Liver (tissue), 9 donors: Measurements from ENCODE around the gene NR4A2. TPM values are rescaled to one million over a fixed set of nuclear protein-coding genes. Genes with fewer than 3 reads are reported as not detected.

Source experiments
- DNase-seq: peaks from one replicate; pipeline ENCODE4 v3.0.0-alpha.2; 2017; ENCODE audit warnings: low spot score
- H3K27ac ChIP-seq, 2 donors: one replicate each; pipeline ENCODE4 v1.7.0; 2013; ENCODE audit warnings: inconsistent platforms in 2 of 2, low read length in 2 of 2, control low read depth in 1 of 2, low read depth in 1 of 2, mild to moderate bottlenecking in 1 of 2
- H3K27me3 ChIP-seq, 4 donors: one replicate each; pipeline versions ENCODE4 v1.6.1 to v1.7.0; 2013; ENCODE audit warnings: low read length in 3 of 4, inconsistent platforms in 1 of 4, mild to moderate bottlenecking in 1 of 4, moderate library complexity in 1 of 4; ENCODE audit not compliant: control insufficient read depth in 4 of 4, insufficient read depth in 4 of 4
- H3K36me3 ChIP-seq, 4 donors: one replicate each; pipeline versions ENCODE4 v1.6.1 to v1.7.0; 2013; ENCODE audit warnings: low read length in 3 of 4, mild to moderate bottlenecking in 3 of 4, low read depth in 1 of 4, moderate library complexity in 1 of 4; ENCODE audit not compliant: control insufficient read depth in 4 of 4, insufficient read depth in 3 of 4
- H3K4me1 ChIP-seq, 4 donors: one replicate each; pipeline versions ENCODE4 v1.6.1 to v1.7.0; 2013; ENCODE audit warnings: low read length in 3 of 4, mild to moderate bottlenecking in 3 of 4, moderate library complexity in 1 of 4; ENCODE audit not compliant: control insufficient read depth in 4 of 4, insufficient read depth in 4 of 4
- H3K4me3 ChIP-seq, 3 donors: one replicate each; pipeline versions ENCODE4 v1.6.1 to v1.7.0; 2013; ENCODE audit warnings: low read length in 3 of 3, control low read depth in 1 of 3, low read depth in 1 of 3, mild to moderate bottlenecking in 1 of 3
- H3K9ac ChIP-seq, 2 donors: one replicate each; pipeline ENCODE4 v1.7.0; 2013; ENCODE audit warnings: low read length in 2 of 2, mild to moderate bottlenecking in 2 of 2, moderate library complexity in 2 of 2, control low read depth in 1 of 2, low read depth in 1 of 2
- H3K9me3 ChIP-seq, 4 donors: one replicate each; pipeline versions ENCODE4 v1.6.1 to v1.7.0; 2013; ENCODE audit warnings: low read length in 3 of 4; ENCODE audit not compliant: control insufficient read depth in 4 of 4
- ATF3 ChIP-seq: IDR thresholded peaks from 2 replicates; pipeline ENCODE4 v1.6.1; 2016; ENCODE audit warnings: antibody characterized with exemption
- CTCF ChIP-seq: fragments of 150-350 bp; IDR thresholded peaks from 2 replicates; pipeline ENCODE4 v1.5.1; 2017; ENCODE audit warnings: improper control_type of control experiment, low read depth, low read length; ENCODE audit not compliant: missing input control
- FOXA1 ChIP-seq: IDR thresholded peaks from 2 replicates; pipeline ENCODE4 v1.6.1; 2016; ENCODE audit warnings: antibody characterized with exemption
- GABPA ChIP-seq, 2 donors: IDR thresholded peaks in 1 of 2; conservative IDR thresholded peaks in 1 of 2; 2 replicates each; pipeline ENCODE4 v1.6.1; 2016; ENCODE audit warnings: antibody characterized with exemption in 2 of 2, mild to moderate bottlenecking in 1 of 2, moderate library complexity in 1 of 2
- HNF4G ChIP-seq: IDR thresholded peaks from 2 replicates; pipeline ENCODE4 v1.6.1; 2016; ENCODE audit warnings: antibody characterized with exemption
- JUND ChIP-seq, 2 donors: IDR thresholded peaks; 2 replicates each; pipeline ENCODE4 v1.6.1; 2016; ENCODE audit warnings: antibody characterized with exemption in 2 of 2
- NR2F2 ChIP-seq: IDR thresholded peaks from 2 replicates; pipeline ENCODE4 v1.6.1; 2016; ENCODE audit warnings: antibody characterized with exemption
- RAD21 ChIP-seq, 2 donors: IDR thresholded peaks; 2 replicates each; pipeline ENCODE4 v1.6.1; 2016; ENCODE audit warnings: antibody characterized with exemption in 2 of 2, mild to moderate bottlenecking in 2 of 2
- REST ChIP-seq: IDR thresholded peaks from 2 replicates; pipeline ENCODE4 v1.6.1; 2016; ENCODE audit warnings: antibody characterized with exemption, mild to moderate bottlenecking
- RXRA ChIP-seq, 2 donors: IDR thresholded peaks; 2 replicates each; pipeline ENCODE4 v1.6.1; 2017 to 2018; ENCODE audit warnings: antibody characterized with exemption in 2 of 2, mild to moderate bottlenecking in 1 of 2
- SP1 ChIP-seq: IDR thresholded peaks from 2 replicates; pipeline ENCODE4 v1.6.1; 2018; ENCODE audit warnings: antibody characterized with exemption, mild to moderate bottlenecking
- YY1 ChIP-seq: IDR thresholded peaks from 2 replicates; pipeline ENCODE4 v1.6.1; 2016; ENCODE audit warnings: antibody characterized with exemption, mild to moderate bottlenecking
- ZBTB33 ChIP-seq: IDR thresholded peaks from 2 replicates; pipeline ENCODE4 v1.6.1; 2016; ENCODE audit warnings: antibody characterized with exemption
- WGBS: extraction: QIAGEN DNeasy Blood & Tissue Kit; methylation state at CpG from one replicate; pipeline ENCODE4 v1.1.7; 2013; 5-methylcytosine and 5-hydroxymethylcytosine counted together
- polyA plus RNA-seq, 2 donors: library from polyadenylated mRNA; stranded (reverse) in 1 of 2; unstranded in 1 of 2; fragments of 200-250 nt in 1 of 2; fragments of >200 nt in 1 of 2; fragmentation: Nextera tagmentation in 1 of 2; extraction: Ambion mirVana in 1 of 2; gene quantifications; one replicate each; pipeline versions ENCODE4 v1.2.1 to v1.2.3, GENCODE V29; 2013 to 2015
- total RNA-seq, 2 donors: library from RNA; depleted of rRNA; stranded (reverse); fragments of >200 nt; gene quantifications; one replicate each; pipeline ENCODE4 v1.2.3, GENCODE V29; 2014
- donor health status: healthy.
- donor health status: healthy.
- donor health status: healthy.
- donor health status: healthy.
- donor health status: healthy.

NR4A2 gene
- total and polyA plus RNA-seq, 4 donors: 0.08 to 0.96 (median 0.25) TPM

- TF ChIP-seq YY1 (peak; percentile 76), FOXA1 (no peak), HNF4G (no peak), RAD21 (IDR thresholded peaks at IDR 0.05) (peak; percentile 37 to 51), GABPA (IDR thresholded peaks at IDR 0.05 in 1 of 2, conservative IDR thresholded peaks at IDR 0.05 in 1 of 2) (peak in 1 of 2 donors; percentile 21), ZBTB33 (no peak), JUND (IDR thresholded peaks at IDR 0.05) (peak in 1 of 2 donors; percentile 35), NR2F2 (no peak)
Observed at GRCh38 chr2:156341452-156342253, 9.1 kb upstream of the NR4A2 start (continued).

- Histone ChIP-seq H3K9ac (peak overlapping the region; percentile 63 to 88), H3K4me3 (peak overlapping the region; percentile 73 to 98 (median 92)), H3K27ac (peak overlapping the region; percentile 98 to 100), H3K27me3 (no peaks in the 10 kb centered on the region), H3K36me3 (no peaks in the 10 kb centered on the region), H3K4me1 (peaks cover 0 to 14% (median 4%) of the 10 kb centered on the region in 4 donors), H3K9me3 (no peaks in the 10 kb centered on the region)
- TF ChIP-seq CTCF: no peak
- TF ChIP-seq REST: no peak
- no peak for TF ChIP-seq RAD21 (IDR thresholded peaks at IDR 0.05)
- no peak for TF ChIP-seq SP1
- 9% methylated on average over 15 of the region's 15 CpGs for WGBS
- DNase-seq: no peak
Observed at GRCh38 chr2:156340804-156341451, 8.4 kb upstream of the NR4A2 start.

- DNase-seq: no peak
- Histone ChIP-seq H3K4me3 (no peak overlapping the region), H3K36me3 (no peaks in the 10 kb centered on the region), H3K4me1 (peaks cover 0 to 14% (median 5%) of the 10 kb centered on the region in 4 donors), H3K27me3 (no peaks in the 10 kb centered on the region), H3K27ac (no peak overlapping the region), H3K9me3 (no peaks in the 10 kb centered on the region), H3K9ac (no peak overlapping the region)
- TF ChIP-seq HNF4G (no peak), JUND (IDR thresholded peaks at IDR 0.05) (no peak), RXRA (IDR thresholded peaks at IDR 0.05) (no peak), NR2F2 (no peak), REST (no peak), ATF3 (no peak), ZBTB33 (no peak)
- WGBS: 72% methylated on average over 1 of the region's 1 CpG
Observed at GRCh38 chr2:156340377-156340776, 7.9 kb upstream of the NR4A2 start.
